ENCODE data around the gene NFIA.

- TF ChIP-seq POLR2A (IDR thresholded peaks at IDR 0.05; ENCODE audit: low read depth, low read length), result no peak
- TF ChIP-seq POLR2AphosphoS5 (IDR thresholded peaks at IDR 0.05; ENCODE audit: low read depth, low read length), result no peak
- TF ChIP-seq TAF1 (IDR thresholded peaks at IDR 0.05; ENCODE audit: low read depth, low read length), result no peak
- TF ChIP-seq PAX5 (IDR thresholded peaks at IDR 0.05; ENCODE audit: insufficient read depth, low read length, severe bottlenecking), result no peak
- no peak for TF ChIP-seq SPI1 (IDR thresholded peaks at IDR 0.05; ENCODE audit: low read depth, low read length)
- no peak for TF ChIP-seq POU2F2 (IDR thresholded peaks at IDR 0.05; ENCODE audit: low read depth, low read length)
These were observed 179.2 kb downstream of the NFIA start for GRCh38 chr1:61261595-61261994.

Measured in GM12891 (cell line).